OCI-LY7 (cell line): Measurements from ENCODE around the gene NDUFS6. TPM values are rescaled to one million over a fixed set of nuclear protein-coding genes. Genes with fewer than 3 reads are reported as not detected.

Experiments used
- BruUV-seq: library from RNA; stranded (reverse); fragments of 400-500 nt; replicated peaks from 2 replicates; lab custom pipeline; 2021; lab: Mats Ljungman, UMichigan
- CTCF ChIA-PET: fragments of 300-600 bp; sonication (Branson Sonifier 250); formaldehyde crosslinking; loops from one replicate; lab custom pipeline; 2022; ENCODE audit warnings: antibody characterized with exemption; ENCODE audit not compliant: unreplicated experiment; lab: Charles Lee
- POLR2A ChIA-PET: fragments of 300-600 bp; sonication (Branson Sonifier 250); formaldehyde crosslinking; loops from one replicate; lab custom pipeline; 2022; ENCODE audit warnings: antibody characterized with exemption; lab: Charles Lee
- DNase-seq: peaks from one replicate; pipeline ENCODE4 v3.0.0-alpha.2; 2015; ENCODE audit warnings: low spot score
- H2AFZ ChIP-seq: fragments of 200-600 bp; sonication (generic), shearing (Covaris generic); 2 replicates; pipeline ENCODE4 v1.6.1; 2014; ENCODE audit warnings: mild to moderate bottlenecking, antibody characterized with exemption, low read length, moderate library complexity
- H3K27ac ChIP-seq: fragments of 200-600 bp; sonication (generic); 2 replicates; pipeline ENCODE4 v1.5.1; 2014; ENCODE audit warnings: mixed run types, low read depth, mild to moderate bottlenecking, moderate library complexity, low read length, inconsistent platforms; ENCODE audit not compliant: poor library complexity, severe bottlenecking
- H3K36me3 ChIP-seq: fragments of 200-600 bp; sonication (generic); 2 replicates; pipeline ENCODE4 v1.6.1; 2014; ENCODE audit warnings: mild to moderate bottlenecking, antibody characterized with exemption, low read length, moderate library complexity, mixed read lengths; ENCODE audit not compliant: insufficient read depth
- H3K4me1 ChIP-seq: fragments of 200-600 bp; sonication (generic); 2 replicates; pipeline ENCODE4 v1.5.1; 2014; ENCODE audit warnings: mild to moderate bottlenecking, low read length; ENCODE audit not compliant: insufficient read depth, poor library complexity, severe bottlenecking
- H3K4me2 ChIP-seq: fragments of 200-600 bp; sonication (generic); 2 replicates; pipeline ENCODE4 v1.6.1; 2014; ENCODE audit warnings: mild to moderate bottlenecking, low read length
- H3K4me3 ChIP-seq: fragments of 200-600 bp; sonication (generic); 2 replicates; pipeline ENCODE4 v1.5.1; 2014; ENCODE audit warnings: mild to moderate bottlenecking, low read depth, low read length; ENCODE audit not compliant: poor library complexity, severe bottlenecking
- H3K79me2 ChIP-seq: fragments of 200-600 bp; sonication (generic); 2 replicates; pipeline ENCODE4 v1.6.1; 2016; ENCODE audit warnings: low read depth, mild to moderate bottlenecking, low read length, moderate library complexity, mixed read lengths; ENCODE audit not compliant: insufficient read depth
- H3K9me2 ChIP-seq: fragments of 200-600 bp; sonication (generic); 2 replicates; pipeline ENCODE4 v1.6.1; 2016; ENCODE audit warnings: mild to moderate bottlenecking, low read length, mixed read lengths; ENCODE audit not compliant: insufficient read depth
- H3K9me3 ChIP-seq: fragments of 200-600 bp; sonication (generic); 2 replicates; pipeline ENCODE4 v1.6.1; 2014; ENCODE audit warnings: mild to moderate bottlenecking, mixed run types, low read length, mixed read lengths
- H4K20me1 ChIP-seq: fragments of 200-600 bp; sonication (generic); 2 replicates; pipeline ENCODE4 v1.6.1; 2014; ENCODE audit warnings: mild to moderate bottlenecking, antibody characterized with exemption, low read length, moderate library complexity, mixed read lengths; ENCODE audit not compliant: insufficient read depth
- EZH2phosphoT487 ChIP-seq: fragments of 200-600 bp; sonication (generic); IDR thresholded peaks from 2 replicates; pipeline ENCODE4 v1.6.1; 2018; ENCODE audit warnings: low read depth, borderline replicate concordance, mild to moderate bottlenecking, mixed run types, antibody characterized with exemption, low read length, moderate library complexity, mixed read lengths
- intact Hi-C: fragments of 100-400 bp; cut with micrococcal nuclease; formaldehyde crosslinking; loops from one replicate; pipeline ENCODE4 v1.10.0; 2022; ENCODE audit not compliant: unreplicated experiment
- total RNA-seq, 2 experiments: library from RNA; depleted of rRNA in 1 of 2; stranded (reverse); fragments of >200 nt in 1 of 2; shearing (Covaris generic) in 1 of 2; gene quantifications; 2 replicates each; pipeline ENCODE4 v1.2.3, GENCODE V29; 2014 to 2022
- TF ChIP-seq, protein P1 (sequence below): fragments of 200-600 bp; sonication (generic); conservative IDR thresholded peaks from 2 replicates; pipeline ENCODE4 v1.5.1; 2014; ENCODE audit warnings: mild to moderate bottlenecking, antibody characterized with exemption, low read length, moderate library complexity, mixed read lengths

NDUFS6 gene
- total RNA-seq, 2 experiments from 2014 or later = 41.5 to 58.7 TPM

DNA sequence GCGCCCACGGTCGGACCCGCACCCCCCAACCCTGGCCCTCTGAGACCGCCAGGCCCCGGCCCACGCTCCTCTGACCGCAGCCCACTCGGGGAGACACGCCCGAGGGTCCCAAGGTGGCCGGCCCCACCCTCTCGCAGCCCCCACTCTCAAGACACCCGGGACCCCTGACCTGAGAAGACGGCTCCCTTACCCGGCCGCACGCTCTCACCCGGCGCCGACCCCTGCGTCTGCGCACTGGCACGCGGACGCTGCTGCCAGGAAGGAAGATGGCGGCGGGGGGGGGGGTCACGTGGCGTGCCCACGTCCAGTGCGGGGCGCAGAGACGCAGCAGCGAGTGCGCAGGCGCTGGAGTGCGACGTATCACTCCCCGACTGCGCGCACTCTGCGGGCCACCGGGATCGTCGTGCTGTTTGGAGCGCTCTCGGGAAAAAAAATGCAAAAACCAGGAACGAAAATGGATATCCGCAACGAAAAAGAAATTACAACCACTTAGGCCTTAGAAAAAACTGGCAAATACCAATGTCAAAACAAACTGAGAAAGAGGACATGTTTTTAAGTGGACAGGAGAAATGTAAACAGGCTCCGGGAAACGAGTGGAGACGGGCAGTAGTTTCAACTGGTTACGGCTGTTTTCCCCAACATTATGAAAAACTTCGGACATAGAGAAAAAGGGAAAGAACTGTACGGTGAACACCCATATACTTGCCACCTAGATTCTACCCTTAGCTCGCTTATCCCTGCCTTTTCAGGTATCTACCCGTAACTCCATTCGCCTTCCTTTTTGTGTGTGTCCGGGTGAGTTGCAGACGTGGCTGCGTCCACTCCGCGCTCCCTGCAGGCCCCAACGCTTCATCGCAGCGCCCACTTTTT lies 1.4 kb upstream of the NDUFS6 start, which contains the start of gene MRPL36:
MRPL36 (minus strand) TSS at position 236 of the 870 bp plus-strand sequence. CDS start 902 bp downstream, outside the sequence.
- Histone ChIP-seq H3K4me3 (peak within 1 kb of the TSS; percentile 87), H3K4me2 (peak within 1 kb of the TSS; percentile 96), H3K9me2 (no peaks in the 10 kb centered on the region), H3K4me1 (peaks cover 23% of the 10 kb centered on the region), H3K36me3 (peaks cover 56% of the 10 kb centered on the region), H3K27ac (peak within 1 kb of the TSS; percentile 79), H3K79me2 (peaks cover 63% of the 10 kb centered on the region), H4K20me1 (peaks cover 5% of the 10 kb centered on the region; the same call in 1 of the 2 replicates), H2AFZ (peak within 1 kb of the TSS; percentile 33; the same call in 1 of the 2 replicates), H3K9me3 (no peaks in the 10 kb centered on the region)
- ChIA-PET CTCF (interaction anchor here (0.8 kb wide), 1 partner anchor 36 kb away, joined by 3 read pairs; no protein-coding TSS in a partner anchor), POLR2A (interaction anchor here (0.5 to 1.1 kb wide), 3 partner anchors 9 to 83 kb away, joined by 3 to 4 read pairs (median 3); no protein-coding TSS in a partner anchor)
- intact Hi-C loops = loop anchor here (1.0 to 10.0 kb wide), 3 partner anchors 35 to 485 kb away; no protein-coding TSS in a partner anchor
- peak; percentile 93 for DNase-seq
- TF ChIP-seq EZH2phosphoT487 = no peak
- TF ChIP-seq, protein P1, sequence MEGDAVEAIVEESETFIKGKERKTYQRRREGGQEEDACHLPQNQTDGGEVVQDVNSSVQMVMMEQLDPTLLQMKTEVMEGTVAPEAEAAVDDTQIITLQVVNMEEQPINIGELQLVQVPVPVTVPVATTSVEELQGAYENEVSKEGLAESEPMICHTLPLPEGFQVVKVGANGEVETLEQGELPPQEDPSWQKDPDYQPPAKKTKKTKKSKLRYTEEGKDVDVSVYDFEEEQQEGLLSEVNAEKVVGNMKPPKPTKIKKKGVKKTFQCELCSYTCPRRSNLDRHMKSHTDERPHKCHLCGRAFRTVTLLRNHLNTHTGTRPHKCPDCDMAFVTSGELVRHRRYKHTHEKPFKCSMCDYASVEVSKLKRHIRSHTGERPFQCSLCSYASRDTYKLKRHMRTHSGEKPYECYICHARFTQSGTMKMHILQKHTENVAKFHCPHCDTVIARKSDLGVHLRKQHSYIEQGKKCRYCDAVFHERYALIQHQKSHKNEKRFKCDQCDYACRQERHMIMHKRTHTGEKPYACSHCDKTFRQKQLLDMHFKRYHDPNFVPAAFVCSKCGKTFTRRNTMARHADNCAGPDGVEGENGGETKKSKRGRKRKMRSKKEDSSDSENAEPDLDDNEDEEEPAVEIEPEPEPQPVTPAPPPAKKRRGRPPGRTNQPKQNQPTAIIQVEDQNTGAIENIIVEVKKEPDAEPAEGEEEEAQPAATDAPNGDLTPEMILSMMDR = no peak
- no TSS peak for BruUV-seq

DNA sequence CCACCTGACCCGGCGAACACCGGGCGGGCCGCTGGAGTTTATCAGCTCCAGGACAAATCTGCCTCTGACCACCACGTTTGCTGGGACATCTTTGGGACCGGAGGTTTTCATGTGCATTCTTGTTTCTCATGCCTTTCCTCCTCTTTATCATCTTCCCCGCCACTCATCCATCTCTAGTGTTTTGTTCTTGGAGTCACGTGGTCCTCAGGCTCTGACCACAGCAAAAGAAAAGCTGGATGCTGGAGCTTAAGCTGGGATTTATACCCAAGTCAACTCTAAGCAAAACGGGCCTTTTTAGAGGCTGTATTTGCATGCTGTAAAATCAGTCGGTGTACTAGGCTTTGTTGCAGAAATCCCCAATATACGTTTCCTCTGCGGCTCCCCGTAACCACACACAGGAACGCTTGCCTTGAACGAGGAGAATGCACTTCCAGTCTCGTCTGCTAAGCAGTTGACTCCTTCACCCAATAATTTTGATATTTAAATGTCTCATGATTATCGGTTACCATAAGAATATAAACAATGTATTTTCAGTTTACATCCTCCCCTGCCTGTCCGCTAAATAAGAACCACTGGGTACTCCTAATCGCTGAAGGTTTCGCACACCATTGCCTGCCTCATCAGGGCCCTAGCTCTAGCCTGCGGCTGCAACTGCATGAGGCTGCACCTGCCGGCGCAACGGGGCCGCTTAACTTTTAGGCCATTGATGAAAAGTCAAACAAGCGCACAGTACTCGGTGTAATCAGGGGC lies 560 bp upstream of the NDUFS6 start:
- H3K9me2 ChIP-seq = no peaks in the 10 kb centered on the region
- intact Hi-C loops = no loop called here
- CTCF ChIA-PET = no interaction called here
- H3K9me3 ChIP-seq = no peaks in the 10 kb centered on the region
- H2AFZ ChIP-seq = peak overlapping the region; percentile 33; the same call in 1 of the 2 replicates
- TF ChIP-seq EZH2phosphoT487 = no peak
- TF ChIP-seq, protein P1 = no peak
- H3K4me3 ChIP-seq = peak overlapping the region; percentile 87
- H3K36me3 ChIP-seq = peaks cover 64% of the 10 kb centered on the region
- POLR2A ChIA-PET = interaction anchor here (0.5 to 1.6 kb wide), 5 partner anchors 8 to 83 kb away, joined by 3 to 7 read pairs (median 3); no protein-coding TSS in a partner anchor
- peaks cover 5% of the 10 kb centered on the region; the same call in 1 of the 2 replicates for H4K20me1 ChIP-seq
- H3K4me1 ChIP-seq = peaks cover 23% of the 10 kb centered on the region
- H3K27ac ChIP-seq = peak overlapping the region; percentile 79
- H3K4me2 ChIP-seq = peak overlapping the region; percentile 96
- H3K79me2 ChIP-seq = peaks cover 70% of the 10 kb centered on the region
- peak; percentile 74 for DNase-seq
- BruUV-seq = no TSS peak
